Measurements from ENCODE around the gene PAM. TPM values are rescaled to one million over a fixed set of nuclear protein-coding genes. Genes with fewer than 3 reads are reported as not detected.

PAM gene
- total RNA-seq, 2 donors from 2014 or later: 66.5 to 153 TPM

DNA sequence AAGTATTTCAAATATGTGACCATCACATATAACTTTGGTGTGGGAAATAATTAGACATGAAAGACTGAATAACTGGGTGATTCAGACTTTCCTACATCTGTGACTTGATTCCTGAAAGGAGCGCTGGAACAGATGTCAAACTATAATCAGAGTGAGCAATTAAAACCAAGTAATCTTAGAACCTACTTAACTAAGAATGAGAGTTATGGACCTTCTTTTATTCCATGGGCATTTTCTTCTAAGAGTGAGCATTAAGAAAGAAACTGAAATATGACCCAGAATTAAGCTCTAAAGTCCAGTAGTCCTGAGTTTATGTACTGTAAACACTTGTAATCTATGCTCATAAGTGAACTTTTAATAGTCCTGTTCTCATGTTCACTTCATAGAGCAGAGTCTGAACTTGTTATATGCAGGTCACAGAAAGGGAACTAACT is 68.4 kb downstream of the PAM start:
- H3K4me3 Mint-ChIP-seq: no peak overlapping the region
- peaks cover 14% of the 10 kb centered on the region for H3K4me1 Mint-ChIP-seq
- H3K27me3 Mint-ChIP-seq: no peaks in the 10 kb centered on the region
- H3K9me3 Mint-ChIP-seq: no peaks in the 10 kb centered on the region
- peaks cover 4% of the 10 kb centered on the region for H3K36me3 Mint-ChIP-seq (ENCODE audit: low read depth)
- ATAC-seq (replicated peaks): peak; percentile 42
- H3K27ac Mint-ChIP-seq: no peak overlapping the region

DNA sequence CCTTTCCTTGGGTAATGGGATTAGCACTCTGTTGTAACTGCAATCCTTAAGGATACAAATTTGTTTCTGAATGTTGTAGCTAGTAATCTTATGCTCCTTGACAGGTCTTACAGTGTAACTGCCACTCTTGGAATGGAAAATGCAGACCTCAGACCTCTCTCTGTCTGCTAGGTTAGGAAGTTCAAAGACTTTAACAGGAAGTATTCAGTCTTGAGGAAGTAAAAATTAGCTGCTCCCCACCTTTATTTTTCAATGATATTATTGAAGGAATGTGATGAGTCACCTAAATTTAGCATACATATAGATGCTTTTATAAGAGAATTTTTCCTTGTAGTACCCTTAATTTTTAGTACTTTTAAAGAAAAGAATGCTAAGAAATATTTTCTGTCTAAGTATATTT is 71.5 kb downstream of the PAM start:
- H3K27me3 Mint-ChIP-seq: no peaks in the 10 kb centered on the region
- peaks cover 16% of the 10 kb centered on the region for H3K4me1 Mint-ChIP-seq
- H3K27ac Mint-ChIP-seq: no peak overlapping the region
- no peak for ATAC-seq (replicated peaks)
- peaks cover 7% of the 10 kb centered on the region for H3K36me3 Mint-ChIP-seq (ENCODE audit: low read depth)
- no peaks in the 10 kb centered on the region for H3K9me3 Mint-ChIP-seq
- H3K4me3 Mint-ChIP-seq: no peak overlapping the region

- peaks cover 7% of the 10 kb centered on the region for H3K36me3 Mint-ChIP-seq (ENCODE audit: low read depth)
- H3K4me3 Mint-ChIP-seq: no peak overlapping the region
- H3K27ac Mint-ChIP-seq: no peak overlapping the region
- H3K4me1 Mint-ChIP-seq: peaks cover 16% of the 10 kb centered on the region
- no peaks in the 10 kb centered on the region for H3K27me3 Mint-ChIP-seq
- no peak for ATAC-seq (replicated peaks)
- H3K9me3 Mint-ChIP-seq: no peaks in the 10 kb centered on the region
These were observed 75.1 kb downstream of the PAM start for GRCh38 chr5:102830241-102830640.

- H3K27me3 Mint-ChIP-seq: no peaks in the 10 kb centered on the region
- peak; percentile 31 for ATAC-seq (replicated peaks)
These were observed 77.3 kb downstream of the PAM start for GRCh38 chr5:102832445-102832844.

GRCh38 chr5:102833146-102833545 is 78.0 kb downstream of the PAM start:
- no peaks in the 10 kb centered on the region for H3K9me3 Mint-ChIP-seq
- no peak overlapping the region for H3K27ac Mint-ChIP-seq
- no peak overlapping the region for H3K4me3 Mint-ChIP-seq
- H3K27me3 Mint-ChIP-seq: no peaks in the 10 kb centered on the region
- no peak for ATAC-seq (replicated peaks)
- H3K36me3 Mint-ChIP-seq (ENCODE audit: low read depth): peaks cover 16% of the 10 kb centered on the region
- peaks cover 20% of the 10 kb centered on the region for H3K4me1 Mint-ChIP-seq

More at GRCh38 chr5:102832445-102832844, 77.3 kb downstream of the PAM start:
- H3K36me3 Mint-ChIP-seq (ENCODE audit: low read depth): peaks cover 16% of the 10 kb centered on the region
- no peak overlapping the region for H3K4me3 Mint-ChIP-seq
- H3K27ac Mint-ChIP-seq: no peak overlapping the region
- no peaks in the 10 kb centered on the region for H3K9me3 Mint-ChIP-seq
- peaks cover 20% of the 10 kb centered on the region for H3K4me1 Mint-ChIP-seq

GRCh38 chr5:102834438-102834964 is 79.4 kb downstream of the PAM start:
- Mint-ChIP-seq H3K36me3 (ENCODE audit: low read depth) (peaks cover 16% of the 10 kb centered on the region), H3K9me3 (no peaks in the 10 kb centered on the region), H3K27ac (no peak overlapping the region), H3K4me1 (peaks cover 17% of the 10 kb centered on the region), H3K27me3 (no peaks in the 10 kb centered on the region), H3K4me3 (no peak overlapping the region)
- no peak for ATAC-seq (replicated peaks)

DNA sequence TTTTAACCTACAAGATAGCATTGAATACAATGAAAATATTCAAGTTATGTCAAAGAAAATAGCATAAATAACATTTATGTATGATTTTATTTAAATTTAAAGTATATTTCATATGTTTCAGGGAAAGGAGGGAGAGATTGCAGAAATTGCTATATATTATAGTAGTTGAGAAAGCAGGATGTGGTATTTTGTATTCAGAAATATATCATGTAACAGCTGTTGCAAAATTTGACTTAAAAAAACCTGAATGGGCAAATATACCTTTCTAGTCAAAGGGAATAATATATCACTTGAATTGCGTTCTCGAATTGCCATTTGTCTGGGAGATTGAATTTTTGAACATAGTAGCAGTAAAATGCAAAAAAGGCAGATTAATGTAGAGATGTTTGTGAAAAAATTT is 80.6 kb downstream of the PAM start:
- Mint-ChIP-seq H3K4me1 (peaks cover 17% of the 10 kb centered on the region), H3K27ac (no peak overlapping the region), H3K27me3 (no peaks in the 10 kb centered on the region), H3K36me3 (ENCODE audit: low read depth) (peaks cover 12% of the 10 kb centered on the region), H3K9me3 (no peaks in the 10 kb centered on the region), H3K4me3 (no peak overlapping the region)
- no peak for ATAC-seq (replicated peaks)

GRCh38 chr5:102841021-102841420 is 85.9 kb downstream of the PAM start:
- no peak for ATAC-seq (replicated peaks)
- H3K27ac Mint-ChIP-seq: no peak overlapping the region
- no peaks in the 10 kb centered on the region for H3K27me3 Mint-ChIP-seq
- no peak overlapping the region for H3K4me3 Mint-ChIP-seq
- peaks cover 13% of the 10 kb centered on the region for H3K4me1 Mint-ChIP-seq
- peaks cover 4% of the 10 kb centered on the region for H3K9me3 Mint-ChIP-seq
- peaks cover 40% of the 10 kb centered on the region for H3K36me3 Mint-ChIP-seq (ENCODE audit: low read depth)

GRCh38 chr5:102843997-102844396 is 88.9 kb downstream of the PAM start:
- Mint-ChIP-seq H3K9me3 (peaks cover 4% of the 10 kb centered on the region), H3K27me3 (no peaks in the 10 kb centered on the region), H3K4me1 (peaks cover 18% of the 10 kb centered on the region), H3K4me3 (no peak overlapping the region), H3K27ac (no peak overlapping the region), H3K36me3 (ENCODE audit: low read depth) (peaks cover 57% of the 10 kb centered on the region)
- no peak for ATAC-seq (replicated peaks)

GRCh38 chr5:102845041-102845440 is 89.9 kb downstream of the PAM start:
- H3K27ac Mint-ChIP-seq: no peak overlapping the region
- H3K27me3 Mint-ChIP-seq: no peaks in the 10 kb centered on the region
- peaks cover 4% of the 10 kb centered on the region for H3K9me3 Mint-ChIP-seq
- H3K4me3 Mint-ChIP-seq: no peak overlapping the region
- H3K36me3 Mint-ChIP-seq (ENCODE audit: low read depth): peaks cover 59% of the 10 kb centered on the region
- H3K4me1 Mint-ChIP-seq: peaks cover 18% of the 10 kb centered on the region
- ATAC-seq (replicated peaks): no peak

- Mint-ChIP-seq H3K4me1 (peaks cover 13% of the 10 kb centered on the region), H3K9me3 (no peaks in the 10 kb centered on the region), H3K27me3 (no peaks in the 10 kb centered on the region), H3K4me3 (no peak overlapping the region), H3K27ac (no peak overlapping the region), H3K36me3 (ENCODE audit: low read depth) (peaks cover 30% of the 10 kb centered on the region)
- ATAC-seq (replicated peaks): no peak
These were observed 95.4 kb downstream of the PAM start for GRCh38 chr5:102850503-102850902.

- ATAC-seq (replicated peaks): peak; percentile 79
- Mint-ChIP-seq H3K27me3 (no peaks in the 10 kb centered on the region), H3K27ac (peak overlapping the region; percentile 46), H3K4me3 (no peak overlapping the region), H3K4me1 (peaks cover 7% of the 10 kb centered on the region), H3K9me3 (no peaks in the 10 kb centered on the region), H3K36me3 (ENCODE audit: low read depth) (peaks cover 4% of the 10 kb centered on the region)
These were observed 98.6 kb downstream of the PAM start for GRCh38 chr5:102853680-102854079.

GRCh38 chr5:102855681-102856388 is 100.7 kb downstream of the PAM start:
- Mint-ChIP-seq H3K9me3 (no peaks in the 10 kb centered on the region), H3K4me3 (no peak overlapping the region), H3K4me1 (peaks cover 3% of the 10 kb centered on the region), H3K36me3 (ENCODE audit: low read depth) (peaks cover 11% of the 10 kb centered on the region), H3K27ac (peak overlapping the region; percentile 36), H3K27me3 (no peaks in the 10 kb centered on the region)
- ATAC-seq (replicated peaks): no peak

GRCh38 chr5:102856389-102856777 is 101.3 kb downstream of the PAM start:
- no peak for ATAC-seq (replicated peaks)
- peaks cover 3% of the 10 kb centered on the region for H3K4me1 Mint-ChIP-seq
- H3K4me3 Mint-ChIP-seq: no peak overlapping the region
- peaks cover 17% of the 10 kb centered on the region for H3K36me3 Mint-ChIP-seq (ENCODE audit: low read depth)
- H3K9me3 Mint-ChIP-seq: no peaks in the 10 kb centered on the region
- no peak overlapping the region for H3K27ac Mint-ChIP-seq
- no peaks in the 10 kb centered on the region for H3K27me3 Mint-ChIP-seq

DNA sequence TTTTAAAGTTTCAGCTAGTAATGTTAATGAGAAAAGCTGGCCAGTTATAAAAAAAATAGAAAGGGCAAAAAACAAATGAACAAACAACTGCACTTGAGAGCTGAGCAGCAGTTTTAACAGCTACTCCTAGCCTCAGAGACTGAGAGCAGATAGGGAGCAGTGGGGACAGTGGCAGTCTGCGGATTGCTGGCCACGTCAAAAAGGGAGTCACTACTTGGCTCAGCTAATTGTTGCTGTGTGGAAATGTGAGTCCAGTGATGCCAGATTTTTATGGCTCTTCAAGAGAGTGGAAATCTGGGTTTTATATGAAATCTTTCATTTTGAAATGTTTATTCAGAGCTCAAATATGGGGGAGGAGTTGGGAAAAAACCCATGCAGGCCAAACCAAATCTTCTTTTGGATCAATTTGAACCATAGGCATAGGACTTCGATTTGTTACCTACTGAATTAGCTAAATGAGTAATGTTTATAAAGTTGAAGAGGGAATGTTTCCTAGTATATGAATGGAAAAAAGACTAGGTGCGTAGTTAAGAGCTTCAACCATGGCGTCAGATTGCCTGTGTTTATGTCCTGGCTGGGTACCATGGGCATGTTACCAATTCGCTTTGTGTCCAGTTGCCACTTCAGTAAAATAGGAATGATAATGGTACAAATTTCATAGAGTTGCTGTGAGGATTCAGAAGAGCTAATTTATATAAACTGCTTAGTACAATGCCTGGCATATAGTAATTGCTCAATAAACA is 102.1 kb downstream of the PAM start:
- no peak for ATAC-seq (replicated peaks)
- H3K36me3 Mint-ChIP-seq (ENCODE audit: low read depth): peaks cover 17% of the 10 kb centered on the region

More for the DNA sequence above, 102.1 kb downstream of the PAM start:
- Mint-ChIP-seq H3K4me1 (peaks cover 4% of the 10 kb centered on the region), H3K27me3 (no peaks in the 10 kb centered on the region), H3K27ac (no peak overlapping the region), H3K9me3 (no peaks in the 10 kb centered on the region), H3K4me3 (no peak overlapping the region)
